T-helper 2 cell treated with Interferon-gamma antibody and Interleukin-4, amounts not matched to agents 100 ng/mL and 5 ng/mL, for 36 hours (primary cell): ENCODE data around the gene TNFSF13. TPM values are rescaled to one million over a fixed set of nuclear protein-coding genes. Genes with fewer than 3 reads are reported as not detected.
"Not testable (repeated sequence)": the region's sequence is repeated elsewhere in the genome, so short reads cannot be mapped to it uniquely, and the experiment has no call there.

ENCODE experiments used
- intact Hi-C: fragments of 100-400 bp; cut with micrococcal nuclease; formaldehyde crosslinking; loops from one replicate; pipeline ENCODE4 v1.15.1; 2023
- total RNA-seq: library from RNA; stranded (reverse); gene quantifications from 2 replicates; pipeline ENCODE4 v1.2.3, GENCODE V29; 2022

TNFSF13 gene
- total RNA-seq, 1 donor from 2014 or later, result 3.2 TPM

DNA sequence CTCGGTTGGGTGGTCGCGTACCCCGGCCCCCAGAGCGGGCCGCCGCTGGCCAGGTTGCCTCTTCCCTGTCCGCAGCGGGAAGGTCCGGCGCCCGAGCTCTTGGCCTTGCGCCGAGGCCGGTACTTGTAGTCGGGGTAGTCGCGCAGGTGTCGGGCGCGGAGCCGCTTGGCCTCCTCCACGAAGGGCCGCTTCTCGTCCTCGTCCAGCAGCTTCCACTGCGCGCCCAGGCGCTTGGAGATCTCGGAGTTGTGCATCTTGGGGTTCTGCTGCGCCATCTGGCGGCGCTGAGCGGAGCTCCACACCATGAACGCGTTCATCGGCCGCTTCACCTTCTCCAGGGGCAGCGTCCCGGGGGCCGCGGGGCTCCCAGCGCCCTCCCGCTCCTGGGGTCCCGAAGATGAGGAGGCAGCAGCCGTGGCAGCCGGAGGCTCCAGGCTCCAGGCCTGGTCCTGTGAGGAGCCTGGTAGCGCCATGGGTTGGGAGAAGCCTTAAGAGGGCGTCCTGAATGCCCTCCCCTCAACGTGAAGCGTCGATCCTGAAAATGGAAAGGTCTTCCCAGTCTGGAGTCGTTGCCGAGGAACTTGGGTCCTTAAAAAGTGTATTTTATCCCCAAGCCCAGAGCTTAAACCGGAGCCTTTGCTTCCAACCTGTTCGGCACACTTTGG, 30.8 kb downstream of the TNFSF13 start:
- intact Hi-C loops, result no loop called here

DNA sequence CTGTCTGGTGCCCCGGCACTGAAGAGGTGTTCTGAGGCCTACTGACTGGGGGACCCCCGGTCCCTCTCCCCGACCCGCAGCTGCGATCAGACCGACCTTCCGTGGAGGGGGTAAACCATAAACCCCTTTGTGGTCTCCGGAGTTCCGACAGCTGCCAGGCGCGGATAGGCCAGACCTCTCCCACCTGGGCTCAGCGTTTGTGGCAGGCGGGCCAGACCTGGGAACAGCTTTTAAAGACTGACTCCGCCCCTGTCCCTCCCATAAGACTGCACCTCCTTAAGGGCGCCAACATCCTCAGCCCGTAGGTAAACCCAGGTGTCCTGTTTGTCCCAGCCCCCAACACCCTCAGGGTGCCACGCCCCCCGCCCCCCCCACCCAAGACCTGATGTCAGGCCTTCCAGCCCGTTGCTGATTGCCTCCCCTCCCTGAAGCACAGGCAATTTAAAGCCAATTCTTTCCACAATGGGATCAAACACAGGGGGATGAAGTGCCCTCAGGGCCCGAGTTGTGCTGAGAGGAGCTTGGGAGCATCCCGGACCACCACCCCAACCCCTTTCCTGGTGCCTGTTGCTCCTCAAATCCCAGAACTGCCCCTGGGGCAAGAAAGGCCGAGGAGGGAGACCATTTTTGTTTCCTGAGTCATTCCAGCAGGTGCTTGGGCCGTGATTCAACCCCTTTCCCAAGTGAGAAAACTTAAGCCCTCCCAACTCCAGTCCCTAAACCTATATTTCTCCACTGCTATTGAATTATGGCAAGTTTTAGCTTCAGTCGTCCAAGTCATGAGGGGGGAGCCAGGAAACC, 31.5 kb downstream of the TNFSF13 start, which contains the start of gene SOX15:
Gene SOX15, minus strand, starts transcription at position 204 of the 801 bp plus-strand sequence. CDS start 418 bp downstream, outside the sequence.
- intact Hi-C loops, result no loop called here

DNA sequence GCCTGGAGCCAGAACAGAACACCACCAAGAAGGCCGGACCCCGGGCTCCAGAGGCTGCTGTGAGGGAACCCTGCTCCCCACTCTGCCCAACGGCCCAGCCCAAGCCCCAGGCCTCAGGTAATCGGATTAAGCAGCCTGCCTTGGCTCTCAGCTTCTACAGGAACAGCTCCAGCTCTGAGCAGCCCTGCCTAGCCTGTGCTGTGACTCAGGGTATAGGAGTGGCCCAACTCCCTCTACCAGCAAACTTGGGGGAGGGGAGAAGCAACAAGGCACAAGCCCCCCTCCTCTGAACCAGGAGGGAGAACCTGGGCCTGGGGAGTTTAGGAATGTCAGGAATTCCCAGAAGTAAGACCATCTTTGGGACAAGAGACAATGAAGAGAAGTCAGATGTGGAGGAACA, 32.2 kb downstream of the TNFSF13 start:
- intact Hi-C loops, result no loop called here

DNA sequence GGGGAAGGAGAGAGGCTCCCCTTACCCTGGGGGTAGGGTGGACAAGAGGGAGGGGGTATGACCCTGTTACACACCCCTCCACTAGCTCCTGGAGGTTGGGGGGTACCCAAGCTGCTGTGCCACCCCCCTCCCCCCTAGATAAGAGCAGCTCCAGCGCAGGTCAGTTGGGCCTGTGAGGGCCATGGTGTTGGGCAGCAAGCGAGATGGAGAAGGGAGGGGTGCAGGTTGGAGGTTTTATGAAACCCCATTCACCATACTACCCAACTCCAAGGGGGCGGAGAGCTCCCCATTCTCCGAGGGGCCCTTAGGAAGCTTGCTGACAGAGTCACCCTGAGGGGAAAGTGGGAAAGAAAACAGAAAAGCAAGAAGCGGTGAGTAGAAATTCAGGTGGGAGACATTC, 33.0 kb downstream of the TNFSF13 start:
- intact Hi-C loops, result no loop called here

DNA sequence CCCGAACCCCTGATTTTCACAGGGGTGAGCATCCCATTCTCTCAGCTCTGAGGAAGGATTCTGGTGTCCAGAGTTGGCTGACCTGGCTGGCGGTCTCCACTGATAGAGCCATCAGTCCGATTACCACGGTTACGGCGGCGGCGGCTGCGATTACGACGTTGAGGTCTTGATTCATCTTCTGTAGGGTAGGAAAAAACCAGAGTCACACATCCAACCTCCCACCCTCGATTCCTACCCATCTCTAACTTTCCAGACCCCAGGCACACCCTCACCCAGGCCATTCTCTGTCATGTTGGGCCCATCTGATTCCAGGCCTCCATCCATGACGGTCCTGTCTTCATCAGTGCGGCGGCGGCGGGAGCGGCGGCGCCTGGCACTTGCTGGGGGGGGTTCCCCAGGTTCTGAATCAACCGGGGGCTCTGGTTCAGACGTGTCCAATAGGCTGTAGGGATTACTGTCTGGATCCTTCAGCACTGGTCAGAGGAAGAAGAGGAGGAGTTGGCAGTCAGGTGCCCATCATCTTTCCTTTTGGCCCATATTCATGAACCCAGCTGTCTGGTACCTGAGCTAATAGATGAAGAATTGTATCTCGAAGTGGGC, 34.0 kb downstream of the TNFSF13 start:
- intact Hi-C loops, result no loop called here

DNA sequence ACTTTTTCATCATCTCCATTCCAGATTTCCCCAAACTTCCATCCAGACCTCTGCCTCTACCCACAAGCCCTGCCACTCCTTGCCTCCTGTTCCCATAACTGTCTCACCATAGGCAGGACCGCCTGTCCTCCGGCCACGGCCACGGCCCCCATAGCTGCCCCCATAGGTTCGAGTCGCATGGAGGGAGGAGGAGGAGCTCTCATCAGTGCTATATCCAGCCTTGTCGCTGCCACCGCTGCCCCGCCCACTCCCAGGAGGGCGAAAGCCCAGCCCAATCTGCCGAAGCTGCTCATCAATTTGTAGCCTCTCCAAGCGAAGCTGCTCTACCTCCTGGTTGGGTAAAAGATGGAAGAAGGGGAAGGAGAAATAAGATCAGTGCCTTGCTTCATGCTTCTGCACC, 34.7 kb downstream of the TNFSF13 start:
- intact Hi-C loops, result no loop called here

DNA sequence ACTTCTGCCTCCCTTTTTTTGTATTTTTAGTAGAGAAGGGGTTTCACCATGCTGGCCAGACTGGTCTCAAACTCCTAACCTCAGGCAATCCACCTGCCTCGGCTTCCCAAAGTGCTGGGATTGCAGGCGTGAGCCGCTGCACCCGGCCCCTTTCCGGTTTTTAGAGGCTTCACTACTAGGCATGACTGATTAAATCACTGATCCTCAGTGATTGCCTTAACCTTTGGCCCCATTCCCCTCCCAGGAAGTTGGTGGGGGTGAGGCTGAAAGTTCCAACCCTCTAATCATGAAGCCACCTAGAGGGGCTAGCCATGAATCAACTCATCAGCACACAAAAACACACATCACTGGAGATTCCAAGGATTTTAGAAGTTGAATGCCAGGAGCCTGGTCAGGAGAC, 39.0 kb downstream of the TNFSF13 start:
- intact Hi-C loops, result not testable (repeated sequence)

DNA sequence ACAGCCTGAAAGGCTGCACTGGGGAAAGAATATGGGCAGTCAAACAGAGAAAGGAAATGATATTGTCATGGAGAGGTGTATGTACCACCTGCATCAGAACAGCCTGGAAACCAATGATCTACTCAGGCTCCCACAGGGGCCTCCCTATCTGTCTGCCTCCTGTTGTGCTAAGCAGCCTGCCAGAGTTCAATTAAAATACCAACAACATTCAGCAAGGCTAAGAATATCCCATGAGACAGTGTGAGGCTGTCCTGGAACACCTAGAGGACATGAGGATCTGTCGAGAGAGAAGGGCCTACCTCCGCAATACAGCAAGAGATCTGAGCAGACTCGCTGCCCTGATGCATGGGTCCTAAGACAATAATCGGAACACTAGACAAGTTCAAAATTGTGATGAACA, 47.7 kb downstream of the TNFSF13 start:
- intact Hi-C loops, result no loop called here

DNA sequence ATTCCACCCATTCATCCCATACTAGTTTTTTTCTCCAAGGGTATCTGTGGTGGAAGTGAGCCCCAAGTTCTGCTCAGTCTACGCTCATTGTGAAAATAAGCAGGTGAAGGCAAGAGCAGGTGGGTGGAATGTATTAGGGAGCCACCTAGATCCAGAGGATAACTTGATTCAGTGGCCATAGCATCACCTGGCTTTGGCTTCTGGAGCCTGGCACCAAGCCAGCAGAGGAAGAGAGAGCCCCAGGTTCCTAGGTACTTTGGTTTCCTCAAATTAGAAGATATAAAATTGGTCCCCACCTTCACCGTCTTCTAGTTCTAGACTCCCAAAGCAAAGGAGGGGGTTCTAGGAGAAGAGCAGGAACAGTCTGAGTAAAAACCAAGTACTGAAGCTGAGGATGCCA, 52.1 kb downstream of the TNFSF13 start:
- intact Hi-C loops, result loop anchor here (10.0 kb wide), 1 partner anchor 224 kb away; the partner anchor contains the start of gene KDM6B

Other genes with a start within 250 kb of the TNFSF13 start
- 78.5 and 83.2 TPM in 2 replicates for gene GPS2, start 243.4 kb upstream of the TNFSF13 start, total RNA-seq
- gene NEURL4, start 229.4 kb upstream of the TNFSF13 start, total RNA-seq, result 38.5 and 44.1 TPM in 2 replicates
- gene ACAP1, start 222.2 kb upstream of the TNFSF13 start, total RNA-seq, result 580 and 590 TPM in 2 replicates
- gene KCTD11, start 206.6 kb upstream of the TNFSF13 start, total RNA-seq, result 8.2 TPM in 2 replicates
- not detected in 2 replicates for gene TMEM95, start 203.6 kb upstream of the TNFSF13 start, total RNA-seq
- gene TNK1, start 177.7 kb upstream of the TNFSF13 start, total RNA-seq, result 1.2 and 1.4 TPM in 2 replicates
- gene PLSCR3, start 164.2 kb upstream of the TNFSF13 start, total RNA-seq, result 141 and 147 TPM in 2 replicates
- 54.3 and 56.3 TPM in 2 replicates for gene TMEM256, start 154.7 kb upstream of the TNFSF13 start, total RNA-seq
- gene NLGN2, start 150.9 kb upstream of the TNFSF13 start, total RNA-seq, result 1.2 TPM in 2 replicates
- gene SPEM1, start 138.4 kb upstream of the TNFSF13 start, total RNA-seq, result not detected in 2 replicates
- not detected in 2 replicates for gene SPEM2, start 133.1 kb upstream of the TNFSF13 start, total RNA-seq
- not detected in 2 replicates for gene SPEM3, start 129.9 kb upstream of the TNFSF13 start, total RNA-seq
- gene TMEM102, start 123.3 kb upstream of the TNFSF13 start, total RNA-seq, result 14.4 TPM in 2 replicates
- 5.6 and 5.8 TPM in 2 replicates for gene FGF11, start 119.2 kb upstream of the TNFSF13 start, total RNA-seq
- gene CHRNB1, start 113.7 kb upstream of the TNFSF13 start, total RNA-seq, result 11.0 and 11.4 TPM in 2 replicates
- gene ZBTB4, start 79.1 kb upstream of the TNFSF13 start, total RNA-seq, result 21.6 and 22.3 TPM in 2 replicates
- gene SLC35G6, start 77.3 kb upstream of the TNFSF13 start, total RNA-seq, result not detected in 2 replicates
- 192 and 200 TPM in 2 replicates for gene POLR2A, start 74.4 kb upstream of the TNFSF13 start, total RNA-seq
- gene TNFSF12, start 9.7 kb upstream of the TNFSF13 start, total RNA-seq, result 66.6 and 67.0 TPM in 2 replicates
- 50.9 and 55.3 TPM in 2 replicates for gene SENP3, start 3.2 kb downstream of the TNFSF13 start, total RNA-seq
- 8.3 and 9.4 TPM in 2 replicates for gene CD68, start 20.9 kb downstream of the TNFSF13 start, total RNA-seq
- gene MPDU1, start 25.1 kb downstream of the TNFSF13 start, total RNA-seq, result 79.6 and 79.9 TPM in 2 replicates
- 0.25 and 0.50 TPM in 2 replicates for gene SOX15, start 31.3 kb downstream of the TNFSF13 start, total RNA-seq
- 30.3 and 31.7 TPM in 2 replicates for gene FXR2, start 56.1 kb downstream of the TNFSF13 start, total RNA-seq
- gene SAT2, start 69.1 kb downstream of the TNFSF13 start, total RNA-seq, result 17.8 and 18.2 TPM in 2 replicates
- not detected in 2 replicates for gene SHBG, start 71.4 kb downstream of the TNFSF13 start, total RNA-seq
- 0.16 and 0.25 TPM in 2 replicates for gene ATP1B2, start 92.2 kb downstream of the TNFSF13 start, total RNA-seq
- 195 and 207 TPM in 2 replicates for gene TP53, start 128.7 kb downstream of the TNFSF13 start, total RNA-seq
- 25.9 and 28.9 TPM in 2 replicates for gene WRAP53, start 129.7 kb downstream of the TNFSF13 start, total RNA-seq
- gene EFNB3, start 146.5 kb downstream of the TNFSF13 start, total RNA-seq, result 0.09 TPM in 1 of 2 replicates, not detected in the other
- not detected in 2 replicates for gene DNAH2, start 159.0 kb downstream of the TNFSF13 start, total RNA-seq